Esophagus squamous epithelium (tissue), 5 donors: Measurements from ENCODE around the gene FOXRED2. TPM values are rescaled to one million over a fixed set of nuclear protein-coding genes. Genes with fewer than 3 reads are reported as not detected.

ENCODE experiments used
- DNase-seq: peaks from one replicate; lab custom pipeline; 2025; lab: John Stamatoyannopoulos, UW
- H3K27ac ChIP-seq, 4 donors: fragments of 200-600 bp; sonication (generic); one replicate each; pipeline ENCODE4 v1.5.1; 2016 to 2019; ENCODE audit warnings: mild to moderate bottlenecking in 1 of 4
- H3K27me3 ChIP-seq, 4 donors: fragments of 200-600 bp; sonication (generic); 1 replicate in 3 of 4; 2 replicates in 1 of 4; pipeline versions ENCODE4 v1.5.1 to v1.6.0; 2017 to 2021; ENCODE audit warnings: antibody characterized with exemption in 1 of 4
- H3K36me3 ChIP-seq, 3 donors: fragments of 200-600 bp; sonication (generic); one replicate each; pipeline ENCODE4 v1.5.1; 2016 to 2019
- H3K4me1 ChIP-seq, 3 donors: fragments of 200-600 bp; sonication (generic); one replicate each; pipeline ENCODE4 v1.5.1; 2017 to 2019
- H3K4me3 ChIP-seq, 4 donors: fragments of 200-600 bp; sonication (generic); 1 replicate in 3 of 4; 2 replicates in 1 of 4; pipeline ENCODE4 v1.5.1; 2016 to 2019; ENCODE audit warnings: mild to moderate bottlenecking in 2 of 4, moderate library complexity in 1 of 4
- H3K9me3 ChIP-seq, 3 donors: fragments of 200-600 bp; sonication (generic); one replicate each; pipeline ENCODE4 v1.5.1; 2016 to 2019
- POLR2A ChIP-seq, 4 donors: fragments of 450-650 bp; IDR thresholded peaks; one replicate each; pipeline ENCODE4 v1.6.1; 2017; ENCODE audit warnings: antibody characterized with exemption in 4 of 4, mild to moderate bottlenecking in 4 of 4, moderate library complexity in 3 of 4
- WGBS, 2 donors: methylation state at CpG; one replicate each; pipeline ENCODE4 v1.1.5; 2018; 5-methylcytosine and 5-hydroxymethylcytosine counted together
- intact Hi-C: fragments of 100-400 bp; cut with DNase I; formaldehyde crosslinking; loops from one replicate; pipeline ENCODE4 v1.15.0; 2022
- total RNA-seq, 4 donors: library from RNA; depleted of rRNA; stranded (reverse); fragments of >200 nt; gene quantifications; one replicate each; pipeline ENCODE4 v1.1.0, GENCODE V29; 2016
- TF ChIP-seq, protein P1 (sequence below), 6 experiments: fragments of 450-650 bp in 4 of 6; fragments of 200-600 bp in 2 of 6; sonication (generic) in 2 of 6; IDR thresholded peaks; one replicate each; pipeline ENCODE4 v1.5.1; 2016 to 2019; ENCODE audit warnings: antibody characterized with exemption in 6 of 6, mild to moderate bottlenecking in 4 of 6, moderate library complexity in 4 of 6
- donor health status: DM: yes; HTN: yes; CAD: no.

Gene FOXRED2
- total RNA-seq = 10 to 100 TPM in 2 of 4 donors, 1 to 10 TPM in 2; 3.8 to 21.0 (median 7.6) TPM

DNA sequence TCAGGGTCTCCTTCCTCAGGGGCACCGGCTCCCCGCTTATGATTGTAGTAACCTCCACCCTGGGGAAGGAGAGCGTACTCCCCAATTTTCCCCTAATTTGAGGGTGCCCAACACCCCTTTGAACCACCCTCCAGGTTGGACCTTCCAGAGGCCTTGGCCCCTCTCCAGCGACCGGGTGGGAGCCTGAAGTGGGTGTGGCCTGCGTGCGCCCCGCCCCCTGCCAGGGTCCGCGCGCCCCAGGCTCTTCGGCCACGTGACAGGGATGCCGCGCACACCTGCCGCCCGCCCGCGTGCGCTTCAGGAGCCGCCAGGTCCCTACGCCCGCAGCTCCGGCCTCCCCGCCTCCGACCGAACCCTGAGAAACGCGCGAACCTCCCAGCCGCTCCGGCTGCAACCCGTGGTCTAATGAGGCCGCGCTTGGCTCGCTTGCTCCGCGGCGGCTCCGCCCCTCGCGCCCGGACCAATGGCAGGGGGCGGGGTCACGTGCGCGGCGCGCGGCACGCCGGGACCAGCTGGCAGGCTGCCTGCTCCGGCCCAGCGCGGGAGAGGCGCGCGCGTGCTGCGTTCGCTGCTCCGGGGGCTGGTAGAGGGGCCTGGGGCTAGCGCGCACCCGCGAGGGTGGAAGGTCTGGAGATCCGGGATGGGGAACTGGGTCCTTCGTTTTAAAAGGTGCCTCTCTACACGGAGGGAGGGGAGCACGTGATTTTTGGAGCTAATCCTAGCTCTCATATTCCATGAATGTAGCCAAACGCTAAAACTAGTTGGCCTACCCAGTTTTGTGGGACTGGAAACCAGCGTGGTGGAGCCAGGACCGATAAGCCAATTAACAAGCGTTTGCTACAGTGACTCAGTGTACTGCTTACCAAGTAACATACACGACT lies at the start of gene FOXRED2:
TSS of gene FOXRED2 (minus strand) at position 404 of the 881 bp plus-strand sequence. CDS start 618 bp downstream, outside the sequence.
- 10% methylated on average over 7 to 28 of the region's 75 CpGs for WGBS, 2 donors
- peak within 1 kb of the TSS; percentile 45 to 66 (median 53) for H3K4me3 ChIP-seq
- H3K4me1 ChIP-seq = peaks cover 34 to 68% (median 40%) of the 10 kb centered on the region in 3 donors
- H3K27ac ChIP-seq = peak within 1 kb of the TSS; percentile 66 to 90 (median 86)
- intact Hi-C loops = no loop called here
- H3K36me3 ChIP-seq = peaks cover 0 to 27% (median 9%) of the 10 kb centered on the region in 3 donors
- no peaks in the 10 kb centered on the region for H3K27me3 ChIP-seq
- no peaks in the 10 kb centered on the region for H3K9me3 ChIP-seq
- DNase-seq = peak; percentile 39
- peak in 3 of 4 donors; percentile 39 to 83 (median 77) for TF ChIP-seq POLR2A (IDR thresholded peaks at IDR 0.05)
- TF ChIP-seq, protein P1, sequence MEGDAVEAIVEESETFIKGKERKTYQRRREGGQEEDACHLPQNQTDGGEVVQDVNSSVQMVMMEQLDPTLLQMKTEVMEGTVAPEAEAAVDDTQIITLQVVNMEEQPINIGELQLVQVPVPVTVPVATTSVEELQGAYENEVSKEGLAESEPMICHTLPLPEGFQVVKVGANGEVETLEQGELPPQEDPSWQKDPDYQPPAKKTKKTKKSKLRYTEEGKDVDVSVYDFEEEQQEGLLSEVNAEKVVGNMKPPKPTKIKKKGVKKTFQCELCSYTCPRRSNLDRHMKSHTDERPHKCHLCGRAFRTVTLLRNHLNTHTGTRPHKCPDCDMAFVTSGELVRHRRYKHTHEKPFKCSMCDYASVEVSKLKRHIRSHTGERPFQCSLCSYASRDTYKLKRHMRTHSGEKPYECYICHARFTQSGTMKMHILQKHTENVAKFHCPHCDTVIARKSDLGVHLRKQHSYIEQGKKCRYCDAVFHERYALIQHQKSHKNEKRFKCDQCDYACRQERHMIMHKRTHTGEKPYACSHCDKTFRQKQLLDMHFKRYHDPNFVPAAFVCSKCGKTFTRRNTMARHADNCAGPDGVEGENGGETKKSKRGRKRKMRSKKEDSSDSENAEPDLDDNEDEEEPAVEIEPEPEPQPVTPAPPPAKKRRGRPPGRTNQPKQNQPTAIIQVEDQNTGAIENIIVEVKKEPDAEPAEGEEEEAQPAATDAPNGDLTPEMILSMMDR (IDR thresholded peaks at IDR 0.05) = peak in 1 of 6 experiments; percentile 7

- no peak overlapping the region for H3K27ac ChIP-seq
- intact Hi-C loops = loop anchor here (10.0 kb wide), 1 partner anchor 211 kb away; no protein-coding TSS in a partner anchor
- no peaks in the 10 kb centered on the region for H3K9me3 ChIP-seq
- DNase-seq = no peak
- 88 to 90% methylated on average over 1 to 2 of the region's 5 CpGs for WGBS, 2 donors
- no peaks in the 10 kb centered on the region for H3K36me3 ChIP-seq
- peaks cover 0 to 34% (median 8%) of the 10 kb centered on the region in 3 donors for H3K4me1 ChIP-seq
- TF ChIP-seq, protein P1 (IDR thresholded peaks at IDR 0.05) = no peak
- no peak for TF ChIP-seq POLR2A (IDR thresholded peaks at IDR 0.05)
- H3K4me3 ChIP-seq = no peak overlapping the region
- peaks cover 0 to 58% (median 3%) of the 10 kb centered on the region in 4 donors for H3K27me3 ChIP-seq
These were observed 47.3 kb upstream of the FOXRED2 start for GRCh38 chr22:36554098-36554497.

- TF ChIP-seq, protein P1 (IDR thresholded peaks at IDR 0.05) = no peak
- TF ChIP-seq POLR2A (IDR thresholded peaks at IDR 0.05) = no peak
- Histone ChIP-seq H3K4me1 (peaks cover 0 to 31% (median 8%) of the 10 kb centered on the region in 3 donors), H3K27ac (no peak overlapping the region), H3K27me3 (peaks cover 0 to 65% (median 3%) of the 10 kb centered on the region in 4 donors), H3K4me3 (no peak overlapping the region), H3K36me3 (no peaks in the 10 kb centered on the region), H3K9me3 (no peaks in the 10 kb centered on the region)
- no peak for DNase-seq
- intact Hi-C loops = loop anchor here (10.0 kb wide), 1 partner anchor 213 kb away; no protein-coding TSS in a partner anchor
- WGBS, 2 donors = 6 to 13% methylated on average over 1 of the region's 1 CpG
These were observed 45.4 kb upstream of the FOXRED2 start for GRCh38 chr22:36552289-36552688.

DNA sequence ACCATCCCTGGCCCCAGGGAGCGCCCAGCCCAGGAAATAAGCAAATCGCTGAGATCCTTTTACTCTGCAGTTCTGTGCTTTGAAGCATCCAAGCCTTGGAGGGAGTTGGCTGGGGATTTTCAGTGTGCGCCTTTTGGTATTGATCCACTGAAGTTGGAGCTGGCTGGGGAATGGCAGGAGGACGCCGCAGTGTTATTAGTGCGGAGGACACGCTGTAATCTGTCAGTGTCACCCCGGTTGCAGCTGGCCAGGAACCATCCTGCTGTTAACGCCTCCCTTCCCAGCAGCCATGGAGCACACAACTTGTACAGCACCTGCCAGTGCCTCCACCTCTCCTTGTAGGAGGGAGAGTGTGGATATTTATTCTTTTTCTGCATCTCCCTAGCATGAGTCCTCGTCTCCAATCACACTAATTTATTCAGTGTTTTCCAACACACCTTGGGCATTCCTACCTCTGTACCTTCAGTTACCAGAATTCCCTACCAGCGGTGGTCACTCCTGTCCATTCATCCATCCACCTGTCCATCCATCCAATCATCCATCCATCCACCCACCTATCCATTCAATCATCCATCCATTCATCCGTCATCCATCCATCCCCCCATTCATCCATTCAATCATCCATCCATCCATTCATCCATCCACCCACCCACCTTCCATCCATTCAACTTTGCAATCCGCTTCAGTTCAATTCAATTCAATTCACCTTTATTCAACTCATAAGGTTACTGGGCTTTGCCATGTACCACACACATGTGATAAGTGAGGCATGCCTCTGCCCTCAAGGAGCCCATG lies 44.1 kb upstream of the FOXRED2 start:
- Histone ChIP-seq H3K4me3 (no peak overlapping the region), H3K9me3 (no peaks in the 10 kb centered on the region), H3K27me3 (peaks cover 0 to 65% (median 3%) of the 10 kb centered on the region in 4 donors), H3K36me3 (no peaks in the 10 kb centered on the region), H3K27ac (no peak overlapping the region), H3K4me1 (peaks cover 0 to 38% (median 8%) of the 10 kb centered on the region in 3 donors)
- 34 to 45% methylated on average over 11 to 12 of the region's 13 CpGs for WGBS, 2 donors
- DNase-seq = no peak
- intact Hi-C loops = loop anchor here (10.0 kb wide), 1 partner anchor 214 kb away; no protein-coding TSS in a partner anchor
- TF ChIP-seq POLR2A (IDR thresholded peaks at IDR 0.05) = no peak
- TF ChIP-seq, protein P1 (IDR thresholded peaks at IDR 0.05) = no peak
